Panc1 (cell line): ENCODE data around the gene TRIB2. TPM values are rescaled to one million over a fixed set of nuclear protein-coding genes. Genes with fewer than 3 reads are reported as not detected.

Experiments used
- ATAC-seq: fragments of 200-7000 bp; cut with Tn5 transposase; 2 replicates; pipeline ENCODE4 v1.9.1; 2020; ENCODE audit warnings: mild to moderate bottlenecking, moderate library complexity
- BruUV-seq: library from RNA; stranded (reverse); fragments of 400-500 nt; replicated peaks from 2 replicates; lab custom pipeline; 2021; lab: Mats Ljungman, UMichigan
- CTCF ChIA-PET: fragments of 300-600 bp; sonication (Branson Sonifier 250); formaldehyde crosslinking; loops from one replicate; lab custom pipeline; 2022; ENCODE audit warnings: antibody characterized with exemption; lab: Charles Lee
- POLR2A ChIA-PET: fragments of 300-600 bp; sonication (Branson Sonifier 250); formaldehyde crosslinking; loops from one replicate; lab custom pipeline; 2022; ENCODE audit warnings: antibody characterized with exemption; lab: Charles Lee
- DNase-seq: peaks from one replicate; pipeline ENCODE4 v3.0.0-alpha.2; 2010; ENCODE audit warnings: low read depth, low spot score
- H3K27ac ChIP-seq: 2 replicates; pipeline ENCODE4 v1.5.1; 2011; ENCODE audit warnings: mild to moderate bottlenecking, low read length, inconsistent platforms
- H3K27me3 ChIP-seq: fragments of 200-500 bp; sonication (Bioruptor generic); 2 replicates; pipeline ENCODE4 v1.6.0; 2014; ENCODE audit warnings: low read length, inconsistent platforms; ENCODE audit not compliant: control insufficient read depth, insufficient read depth
- H3K36me3 ChIP-seq: fragments of 200-500 bp; sonication (Bioruptor generic); 2 replicates; pipeline ENCODE4 v1.5.1; 2014; ENCODE audit warnings: inconsistent platforms, mild to moderate bottlenecking, low read length, moderate library complexity; ENCODE audit not compliant: control insufficient read depth, insufficient read depth
- H3K4me1 ChIP-seq: 2 replicates; pipeline ENCODE4 v1.5.1; 2011; ENCODE audit warnings: inconsistent platforms, mild to moderate bottlenecking, low read length, moderate library complexity; ENCODE audit not compliant: control insufficient read depth, insufficient read depth
- H3K4me3 ChIP-seq, 2 experiments: 2 replicates each; pipeline ENCODE4 v1.5.1; 2011 to 2012; ENCODE audit warnings: low read depth in 2 of 2, low read length in 2 of 2, mild to moderate bottlenecking in 2 of 2, inconsistent platforms in 1 of 2, moderate library complexity in 1 of 2
- H3K9me3 ChIP-seq: fragments of 200-500 bp; sonication (Bioruptor generic); 2 replicates; pipeline ENCODE4 v1.5.1; 2014; ENCODE audit warnings: low read depth, mild to moderate bottlenecking, inconsistent platforms, low read length, moderate library complexity; ENCODE audit not compliant: control insufficient read depth, insufficient read depth
- SIN3A ChIP-seq: IDR thresholded peaks from 2 replicates; pipeline ENCODE4 v1.6.1; 2012; ENCODE audit warnings: low read depth, mild to moderate bottlenecking, low read length, moderate library complexity, borderline replicate concordance; ENCODE audit not compliant: insufficient read depth
- in situ Hi-C: cut with HindIII; loops from 2 replicates; pipeline ENCODE4 v1.10.0; 2016; ENCODE audit warnings: low sequenced_read_pairs, low pct_unique_long_range_greater_than_20kb
- intact Hi-C: fragments of 100-400 bp; cut with micrococcal nuclease; formaldehyde crosslinking; loops from one replicate; pipeline ENCODE4 v1.10.0; 2022; ENCODE audit not compliant: unreplicated experiment
- total RNA-seq: library from RNA; stranded (reverse); gene quantifications from one replicate; pipeline ENCODE4 v1.2.1, GENCODE V29; 2021; ENCODE audit not compliant: unreplicated experiment
- TF ChIP-seq, protein P1 (sequence below), 2 experiments: IDR thresholded peaks; 2 replicates each; pipeline ENCODE4 v1.6.1; 2011 to 2012; ENCODE audit warnings: low read depth in 2 of 2, control low read depth in 1 of 2, low read length in 1 of 2, mild to moderate bottlenecking in 1 of 2, moderate library complexity in 1 of 2; ENCODE audit not compliant: insufficient read depth in 1 of 2
- TF ChIP-seq, protein P2 (sequence below): fragments of 450-650 bp; IDR thresholded peaks from 2 replicates; pipeline ENCODE4 v1.5.1; 2017; ENCODE audit warnings: mild to moderate bottlenecking

Gene TRIB2
- total RNA-seq, 1 experiment from 2014 or later, result 43.2 TPM

DNA sequence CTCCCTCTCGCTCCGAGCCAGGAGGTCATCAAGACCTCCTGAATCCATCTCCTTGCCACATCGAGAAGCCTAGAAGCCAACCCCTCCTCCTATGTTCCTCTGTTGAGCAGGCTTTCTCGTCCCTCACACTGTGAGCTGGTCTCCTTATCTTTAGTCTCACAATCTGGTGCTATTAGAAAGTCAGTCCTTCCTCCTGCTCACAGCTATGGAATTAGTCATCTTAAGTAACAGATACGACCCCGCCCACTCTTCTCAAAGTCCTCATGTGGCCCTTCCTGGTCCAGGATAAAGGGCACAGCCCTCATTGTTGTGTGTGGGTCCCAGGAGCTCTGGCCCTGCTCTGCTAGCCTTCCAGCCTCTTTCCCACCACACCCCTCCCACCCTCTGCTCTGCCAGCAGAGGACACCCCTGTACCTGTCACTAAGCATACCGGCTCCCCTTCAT is 41.4 kb upstream of the TRIB2 start:
- in situ Hi-C loops, result no loop called here
- Histone ChIP-seq H3K4me3 (no peak overlapping the region), H3K27me3 (no peaks in the 10 kb centered on the region), H3K9me3 (no peaks in the 10 kb centered on the region), H3K36me3 (no peaks in the 10 kb centered on the region), H3K4me1 (no peaks in the 10 kb centered on the region), H3K27ac (no peak overlapping the region)
- POLR2A ChIA-PET, result no interaction called here
- TF ChIP-seq, protein P1, sequence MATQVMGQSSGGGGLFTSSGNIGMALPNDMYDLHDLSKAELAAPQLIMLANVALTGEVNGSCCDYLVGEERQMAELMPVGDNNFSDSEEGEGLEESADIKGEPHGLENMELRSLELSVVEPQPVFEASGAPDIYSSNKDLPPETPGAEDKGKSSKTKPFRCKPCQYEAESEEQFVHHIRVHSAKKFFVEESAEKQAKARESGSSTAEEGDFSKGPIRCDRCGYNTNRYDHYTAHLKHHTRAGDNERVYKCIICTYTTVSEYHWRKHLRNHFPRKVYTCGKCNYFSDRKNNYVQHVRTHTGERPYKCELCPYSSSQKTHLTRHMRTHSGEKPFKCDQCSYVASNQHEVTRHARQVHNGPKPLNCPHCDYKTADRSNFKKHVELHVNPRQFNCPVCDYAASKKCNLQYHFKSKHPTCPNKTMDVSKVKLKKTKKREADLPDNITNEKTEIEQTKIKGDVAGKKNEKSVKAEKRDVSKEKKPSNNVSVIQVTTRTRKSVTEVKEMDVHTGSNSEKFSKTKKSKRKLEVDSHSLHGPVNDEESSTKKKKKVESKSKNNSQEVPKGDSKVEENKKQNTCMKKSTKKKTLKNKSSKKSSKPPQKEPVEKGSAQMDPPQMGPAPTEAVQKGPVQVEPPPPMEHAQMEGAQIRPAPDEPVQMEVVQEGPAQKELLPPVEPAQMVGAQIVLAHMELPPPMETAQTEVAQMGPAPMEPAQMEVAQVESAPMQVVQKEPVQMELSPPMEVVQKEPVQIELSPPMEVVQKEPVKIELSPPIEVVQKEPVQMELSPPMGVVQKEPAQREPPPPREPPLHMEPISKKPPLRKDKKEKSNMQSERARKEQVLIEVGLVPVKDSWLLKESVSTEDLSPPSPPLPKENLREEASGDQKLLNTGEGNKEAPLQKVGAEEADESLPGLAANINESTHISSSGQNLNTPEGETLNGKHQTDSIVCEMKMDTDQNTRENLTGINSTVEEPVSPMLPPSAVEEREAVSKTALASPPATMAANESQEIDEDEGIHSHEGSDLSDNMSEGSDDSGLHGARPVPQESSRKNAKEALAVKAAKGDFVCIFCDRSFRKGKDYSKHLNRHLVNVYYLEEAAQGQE (IDR thresholded peaks at IDR 0.05; ENCODE audit: insufficient read depth in 1 of 2, low read depth in 2 of 2, low read length in 1 of 2), result no peak
- no peak for TF ChIP-seq SIN3A
- TF ChIP-seq, protein P2, sequence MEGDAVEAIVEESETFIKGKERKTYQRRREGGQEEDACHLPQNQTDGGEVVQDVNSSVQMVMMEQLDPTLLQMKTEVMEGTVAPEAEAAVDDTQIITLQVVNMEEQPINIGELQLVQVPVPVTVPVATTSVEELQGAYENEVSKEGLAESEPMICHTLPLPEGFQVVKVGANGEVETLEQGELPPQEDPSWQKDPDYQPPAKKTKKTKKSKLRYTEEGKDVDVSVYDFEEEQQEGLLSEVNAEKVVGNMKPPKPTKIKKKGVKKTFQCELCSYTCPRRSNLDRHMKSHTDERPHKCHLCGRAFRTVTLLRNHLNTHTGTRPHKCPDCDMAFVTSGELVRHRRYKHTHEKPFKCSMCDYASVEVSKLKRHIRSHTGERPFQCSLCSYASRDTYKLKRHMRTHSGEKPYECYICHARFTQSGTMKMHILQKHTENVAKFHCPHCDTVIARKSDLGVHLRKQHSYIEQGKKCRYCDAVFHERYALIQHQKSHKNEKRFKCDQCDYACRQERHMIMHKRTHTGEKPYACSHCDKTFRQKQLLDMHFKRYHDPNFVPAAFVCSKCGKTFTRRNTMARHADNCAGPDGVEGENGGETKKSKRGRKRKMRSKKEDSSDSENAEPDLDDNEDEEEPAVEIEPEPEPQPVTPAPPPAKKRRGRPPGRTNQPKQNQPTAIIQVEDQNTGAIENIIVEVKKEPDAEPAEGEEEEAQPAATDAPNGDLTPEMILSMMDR, result no peak
- no peak for ATAC-seq
- CTCF ChIA-PET, result no interaction called here
- no TSS peak for BruUV-seq
- DNase-seq, result no peak
- intact Hi-C loops, result no loop called here

DNA sequence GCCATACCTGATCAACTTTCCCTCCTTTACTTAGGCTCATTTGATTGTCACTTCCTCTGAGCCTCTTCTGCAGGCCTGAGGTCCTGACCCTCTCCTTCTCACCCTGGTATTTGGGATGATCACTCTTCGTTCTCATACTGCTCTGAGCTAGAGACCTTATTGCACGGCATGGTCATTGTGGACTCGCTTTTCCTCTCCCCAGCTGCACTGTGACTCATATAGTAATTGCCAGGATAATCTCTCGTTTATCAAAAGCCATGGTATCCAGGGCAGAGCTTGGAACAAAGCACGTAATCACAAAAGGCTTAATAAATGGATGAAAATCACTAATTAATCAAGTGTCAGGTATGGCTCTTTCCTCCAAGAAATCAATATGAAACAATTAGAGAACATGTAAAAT is 40.9 kb upstream of the TRIB2 start:
- intact Hi-C loops (no loop called here), in situ Hi-C loops (no loop called here)
- CTCF ChIA-PET, result no interaction called here

More for the DNA sequence above, 40.9 kb upstream of the TRIB2 start:
- H3K27me3 ChIP-seq, result no peaks in the 10 kb centered on the region
- H3K4me3 ChIP-seq, result no peak overlapping the region
- no peaks in the 10 kb centered on the region for H3K36me3 ChIP-seq
- DNase-seq (no peak), ATAC-seq (no peak)
- no peak for TF ChIP-seq SIN3A
- TF ChIP-seq, protein P1 (IDR thresholded peaks at IDR 0.05; ENCODE audit: insufficient read depth in 1 of 2, low read depth in 2 of 2, low read length in 1 of 2), result no peak
- POLR2A ChIA-PET, result no interaction called here
- H3K27ac ChIP-seq, result no peak overlapping the region
- no TSS peak for BruUV-seq
- H3K9me3 ChIP-seq, result no peaks in the 10 kb centered on the region
- no peaks in the 10 kb centered on the region for H3K4me1 ChIP-seq
